Measurements from ENCODE around the gene NPM3.

Gene NPM3

DNA sequence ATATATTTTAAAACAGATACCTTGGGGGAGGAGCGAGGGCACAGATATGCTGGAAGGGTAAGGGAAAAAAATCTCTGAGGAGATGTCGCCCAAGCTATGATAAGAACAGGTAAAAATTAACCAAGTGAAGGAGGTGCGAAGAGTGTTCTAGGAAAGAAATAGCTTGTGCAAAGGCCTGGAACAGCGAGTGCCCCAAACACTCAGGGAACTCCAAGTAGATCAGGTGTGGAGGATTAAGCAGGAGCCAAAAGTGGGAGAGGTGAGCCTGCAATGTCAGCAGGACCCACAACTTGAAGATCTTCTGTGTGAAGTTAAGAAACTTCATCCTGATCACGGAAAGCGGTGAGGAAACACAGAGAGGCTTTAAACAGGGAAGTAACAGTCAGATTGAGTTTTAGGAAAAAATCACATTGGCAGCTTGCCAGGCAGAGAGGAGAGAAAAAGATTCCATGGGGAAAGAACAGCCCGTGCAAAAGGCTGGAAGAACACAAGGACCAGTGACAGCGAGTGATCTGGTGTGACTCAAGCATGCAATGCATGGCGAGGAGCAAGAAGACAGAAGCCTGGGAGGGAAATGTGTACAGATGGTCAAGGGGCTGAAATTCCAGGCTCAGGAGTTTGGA, 38.1 kb downstream of the NPM3 start:
- no peaks in the 10 kb centered on the region for H3K79me2 ChIP-seq (ENCODE audit: insufficient read depth, low read length)
- TF ChIP-seq EZH2phosphoT487 (IDR thresholded peaks at IDR 0.05; ENCODE audit: borderline replicate concordance) = no peak
- H4K20me1 ChIP-seq (ENCODE audit: insufficient read depth, low read length, poor library complexity, severe bottlenecking) = no peaks in the 10 kb centered on the region
- no peaks in the 10 kb centered on the region for H3K9me3 ChIP-seq (ENCODE audit: insufficient read depth, low read depth, low read length)
- H3K4me1 ChIP-seq (ENCODE audit: insufficient read depth, low read length, poor library complexity, severe bottlenecking) = no peaks in the 10 kb centered on the region
- H3F3A ChIP-seq (ENCODE audit: low read depth) = no peaks in the 10 kb centered on the region
- H3K27me3 ChIP-seq (ENCODE audit: insufficient read depth, low read length, poor library complexity, severe bottlenecking) = no peaks in the 10 kb centered on the region
- no peaks in the 10 kb centered on the region for H3K36me3 ChIP-seq (ENCODE audit: insufficient read depth, low read length)
- no peak overlapping the region for H2AFZ ChIP-seq (ENCODE audit: low read length)
- H3K4me3 ChIP-seq (ENCODE audit: low read length, poor library complexity, severe bottlenecking) = no peak overlapping the region
- H3K9me2 ChIP-seq (replicated peaks; ENCODE audit: low read depth, low read length) = no peaks in the 10 kb centered on the region
- H3K4me2 ChIP-seq (ENCODE audit: low read depth, low read length, poor library complexity, severe bottlenecking) = no peak overlapping the region
- H3K9ac ChIP-seq (ENCODE audit: low read depth, low read length, poor library complexity, severe bottlenecking) = no peak overlapping the region

DNA sequence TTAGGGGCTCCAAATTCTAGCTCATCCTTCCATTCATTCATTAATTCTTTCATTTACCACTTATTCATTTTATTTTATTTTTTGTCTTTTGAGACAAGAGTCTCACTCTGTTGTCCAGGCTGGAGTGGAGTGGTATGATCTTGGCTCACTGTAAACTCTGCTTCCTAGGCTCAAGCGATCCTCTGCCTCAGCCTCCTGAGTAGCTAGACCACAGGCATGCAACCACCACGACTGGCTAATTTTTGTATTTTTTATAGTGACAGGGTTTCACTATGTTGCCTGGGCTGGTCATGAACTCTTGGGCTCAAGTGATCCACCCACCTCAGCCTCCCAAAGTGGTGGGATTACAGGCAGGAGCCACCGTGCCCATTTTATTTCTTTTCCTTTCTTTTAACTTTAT, 39.0 kb downstream of the NPM3 start:
- H3K4me2 ChIP-seq (ENCODE audit: low read depth, low read length, poor library complexity, severe bottlenecking) = no peak overlapping the region
- no peaks in the 10 kb centered on the region for H3K4me1 ChIP-seq (ENCODE audit: insufficient read depth, low read length, poor library complexity, severe bottlenecking)
- H3K9ac ChIP-seq (ENCODE audit: low read depth, low read length, poor library complexity, severe bottlenecking) = no peak overlapping the region
- H3K4me3 ChIP-seq (ENCODE audit: low read length, poor library complexity, severe bottlenecking) = no peak overlapping the region
- H4K20me1 ChIP-seq (ENCODE audit: insufficient read depth, low read length, poor library complexity, severe bottlenecking) = no peaks in the 10 kb centered on the region
- no peaks in the 10 kb centered on the region for H3K9me2 ChIP-seq (replicated peaks; ENCODE audit: low read depth, low read length)
- H3K36me3 ChIP-seq (ENCODE audit: insufficient read depth, low read length) = no peaks in the 10 kb centered on the region
- no peaks in the 10 kb centered on the region for H3F3A ChIP-seq (ENCODE audit: low read depth)
- H3K9me3 ChIP-seq (ENCODE audit: insufficient read depth, low read depth, low read length) = no peaks in the 10 kb centered on the region
- H3K27me3 ChIP-seq (ENCODE audit: insufficient read depth, low read length, poor library complexity, severe bottlenecking) = no peaks in the 10 kb centered on the region
- H2AFZ ChIP-seq (ENCODE audit: low read length) = no peak overlapping the region
- H3K79me2 ChIP-seq (ENCODE audit: insufficient read depth, low read length) = no peaks in the 10 kb centered on the region
- no peak for TF ChIP-seq EZH2phosphoT487 (IDR thresholded peaks at IDR 0.05; ENCODE audit: borderline replicate concordance)

DNA sequence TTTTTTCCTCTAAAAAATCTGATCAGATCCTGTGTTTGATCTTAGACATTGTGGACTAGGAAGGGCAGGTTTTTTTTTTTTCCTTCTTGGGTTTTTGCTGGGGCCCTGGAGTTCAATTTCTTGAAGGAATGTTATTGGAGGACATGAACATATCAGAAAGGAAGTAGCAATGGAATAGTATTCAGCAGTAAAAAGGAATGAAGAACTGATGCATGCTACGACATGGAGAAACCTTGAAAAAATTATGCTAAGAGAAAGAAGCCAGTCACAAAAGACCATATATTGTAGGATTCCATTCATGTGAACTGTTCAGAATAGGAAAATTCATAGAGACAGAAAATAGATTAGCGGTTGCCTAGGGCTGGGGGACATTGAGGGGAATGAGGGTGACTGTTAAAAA, 41.3 kb downstream of the NPM3 start:
- H3F3A ChIP-seq (ENCODE audit: low read depth) = no peaks in the 10 kb centered on the region
- TF ChIP-seq EZH2phosphoT487 (IDR thresholded peaks at IDR 0.05; ENCODE audit: borderline replicate concordance) = no peak
- TF ChIP-seq, protein P1, sequence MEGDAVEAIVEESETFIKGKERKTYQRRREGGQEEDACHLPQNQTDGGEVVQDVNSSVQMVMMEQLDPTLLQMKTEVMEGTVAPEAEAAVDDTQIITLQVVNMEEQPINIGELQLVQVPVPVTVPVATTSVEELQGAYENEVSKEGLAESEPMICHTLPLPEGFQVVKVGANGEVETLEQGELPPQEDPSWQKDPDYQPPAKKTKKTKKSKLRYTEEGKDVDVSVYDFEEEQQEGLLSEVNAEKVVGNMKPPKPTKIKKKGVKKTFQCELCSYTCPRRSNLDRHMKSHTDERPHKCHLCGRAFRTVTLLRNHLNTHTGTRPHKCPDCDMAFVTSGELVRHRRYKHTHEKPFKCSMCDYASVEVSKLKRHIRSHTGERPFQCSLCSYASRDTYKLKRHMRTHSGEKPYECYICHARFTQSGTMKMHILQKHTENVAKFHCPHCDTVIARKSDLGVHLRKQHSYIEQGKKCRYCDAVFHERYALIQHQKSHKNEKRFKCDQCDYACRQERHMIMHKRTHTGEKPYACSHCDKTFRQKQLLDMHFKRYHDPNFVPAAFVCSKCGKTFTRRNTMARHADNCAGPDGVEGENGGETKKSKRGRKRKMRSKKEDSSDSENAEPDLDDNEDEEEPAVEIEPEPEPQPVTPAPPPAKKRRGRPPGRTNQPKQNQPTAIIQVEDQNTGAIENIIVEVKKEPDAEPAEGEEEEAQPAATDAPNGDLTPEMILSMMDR (conservative IDR thresholded peaks at IDR 0.05; ENCODE audit: low read length) = no peak
- no peaks in the 10 kb centered on the region for H3K36me3 ChIP-seq (ENCODE audit: insufficient read depth, low read length)
- H3K9me3 ChIP-seq (ENCODE audit: insufficient read depth, low read depth, low read length) = no peaks in the 10 kb centered on the region
- H3K4me3 ChIP-seq (ENCODE audit: low read length, poor library complexity, severe bottlenecking) = no peak overlapping the region
- H3K9me2 ChIP-seq (replicated peaks; ENCODE audit: low read depth, low read length) = no peaks in the 10 kb centered on the region
- H2AFZ ChIP-seq (ENCODE audit: low read length) = no peak overlapping the region
- no peaks in the 10 kb centered on the region for H3K27me3 ChIP-seq (ENCODE audit: insufficient read depth, low read length, poor library complexity, severe bottlenecking)
- no peaks in the 10 kb centered on the region for H3K4me1 ChIP-seq (ENCODE audit: insufficient read depth, low read length, poor library complexity, severe bottlenecking)
- no peak overlapping the region for H3K9ac ChIP-seq (ENCODE audit: low read depth, low read length, poor library complexity, severe bottlenecking)
- no peaks in the 10 kb centered on the region for H4K20me1 ChIP-seq (ENCODE audit: insufficient read depth, low read length, poor library complexity, severe bottlenecking)
- H3K4me2 ChIP-seq (ENCODE audit: low read depth, low read length, poor library complexity, severe bottlenecking) = no peak overlapping the region
- H3K79me2 ChIP-seq (ENCODE audit: insufficient read depth, low read length) = no peaks in the 10 kb centered on the region

DNA sequence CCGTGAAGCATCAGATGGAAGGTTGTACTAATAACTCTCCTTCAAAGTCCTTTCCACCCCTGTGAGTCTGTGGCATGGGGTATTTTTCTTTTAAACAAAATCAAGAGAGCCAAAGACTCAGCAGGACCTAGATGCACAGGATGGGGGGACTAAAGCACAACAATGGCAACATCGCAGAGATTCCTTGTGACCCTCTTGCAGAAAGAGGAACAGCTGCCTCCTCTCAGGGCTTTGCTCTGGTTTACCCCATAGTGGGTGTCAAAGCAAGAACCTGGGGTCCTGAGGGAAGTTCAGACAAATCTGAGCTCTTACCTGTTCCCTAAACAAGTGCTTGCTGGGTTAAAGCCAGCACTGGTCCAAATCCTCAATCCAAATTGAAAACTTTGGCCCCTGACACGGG, 46.6 kb downstream of the NPM3 start:
- Histone ChIP-seq H2AFZ (ENCODE audit: low read length) (no peak overlapping the region), H3F3A (ENCODE audit: low read depth) (no peaks in the 10 kb centered on the region)
- TF ChIP-seq EZH2phosphoT487 (IDR thresholded peaks at IDR 0.05; ENCODE audit: borderline replicate concordance) = no peak
- TF ChIP-seq, protein P1 (conservative IDR thresholded peaks at IDR 0.05; ENCODE audit: low read length) = no peak

More for the DNA sequence above, 46.6 kb downstream of the NPM3 start:
- H3K4me3 ChIP-seq (ENCODE audit: low read length, poor library complexity, severe bottlenecking) = no peak overlapping the region
- H3K79me2 ChIP-seq (ENCODE audit: insufficient read depth, low read length) = no peaks in the 10 kb centered on the region
- H4K20me1 ChIP-seq (ENCODE audit: insufficient read depth, low read length, poor library complexity, severe bottlenecking) = no peaks in the 10 kb centered on the region
- H3K27me3 ChIP-seq (ENCODE audit: insufficient read depth, low read length, poor library complexity, severe bottlenecking) = no peaks in the 10 kb centered on the region
- H3K9ac ChIP-seq (ENCODE audit: low read depth, low read length, poor library complexity, severe bottlenecking) = no peak overlapping the region
- H3K9me2 ChIP-seq (replicated peaks; ENCODE audit: low read depth, low read length) = no peaks in the 10 kb centered on the region
- H3K4me2 ChIP-seq (ENCODE audit: low read depth, low read length, poor library complexity, severe bottlenecking) = no peak overlapping the region
- H3K9me3 ChIP-seq (ENCODE audit: insufficient read depth, low read depth, low read length) = no peaks in the 10 kb centered on the region
- no peaks in the 10 kb centered on the region for H3K36me3 ChIP-seq (ENCODE audit: insufficient read depth, low read length)
- H3K4me1 ChIP-seq (ENCODE audit: insufficient read depth, low read length, poor library complexity, severe bottlenecking) = no peaks in the 10 kb centered on the region
